GDM1 (cell line): ENCODE data around the gene DUXA.

Experiments
- DNase-seq: peaks from one replicate; lab custom pipeline; 2025; lab: John Stamatoyannopoulos, UW

The DUXA gene

DNA sequence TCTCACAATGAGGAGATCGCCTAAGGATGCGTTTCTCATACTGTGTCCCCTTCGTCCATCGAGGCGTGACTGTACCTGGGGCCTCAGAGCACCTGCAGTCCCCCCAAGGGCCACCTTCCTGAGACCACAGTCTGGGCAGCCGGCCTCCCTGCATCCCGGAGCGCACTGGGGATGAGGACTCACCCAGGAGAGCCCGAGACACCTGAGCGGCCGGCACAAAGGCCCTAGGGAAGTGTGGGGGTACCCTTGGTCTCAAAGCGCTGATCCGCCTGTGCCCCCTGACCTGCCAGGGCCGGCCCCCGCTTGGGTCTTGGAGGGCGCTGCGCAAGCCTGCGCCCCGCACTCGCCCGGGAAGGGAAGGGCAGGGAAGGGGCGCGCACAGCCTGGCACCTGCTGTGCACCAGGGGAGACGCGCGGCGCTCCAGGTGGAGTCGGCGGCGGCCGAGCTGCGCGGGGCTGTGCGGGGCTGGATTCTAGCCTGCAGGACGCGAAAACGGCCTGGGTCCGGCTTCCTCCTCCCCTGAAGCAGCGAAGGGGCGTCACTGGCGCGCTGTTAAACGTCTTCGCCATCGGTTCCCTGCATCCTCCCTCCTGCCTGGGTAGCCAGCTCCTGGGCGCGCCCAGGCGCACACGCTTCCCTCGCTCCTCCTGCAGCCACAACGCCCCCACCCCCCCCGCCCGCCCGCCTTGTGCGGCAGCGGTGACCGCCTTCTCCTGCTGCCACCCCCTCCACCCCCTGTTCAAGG lies 61.1 kb downstream of the DUXA start:
- no peak for DNase-seq
